WTC11 (cell line): ENCODE results near the gene RALY. TPM values are rescaled to one million over a fixed set of nuclear protein-coding genes. Genes with fewer than 3 reads are reported as not detected.

Experiments used
- ATAC-seq: fragments of 200-7000 bp; cut with Tn5 transposase; 2 replicates; pipeline ENCODE4 v1.10.0; 2021; ENCODE audit warnings: mild to moderate bottlenecking, moderate library complexity
- CTCF ChIA-PET: fragments of 300-600 bp; sonication (Branson Sonifier 250); formaldehyde crosslinking; loops from one replicate; lab custom pipeline; 2021; ENCODE audit warnings: antibody characterized with exemption; lab: Charles Lee
- POLR2A ChIA-PET: fragments of 350-600 bp; sonication (Branson Sonifier 250); formaldehyde crosslinking; loops from one replicate; lab custom pipeline; 2021; ENCODE audit warnings: antibody characterized with exemption; lab: Charles Lee
- DNase-seq: peaks from one replicate; pipeline ENCODE4 v3.0.0; 2021; ENCODE audit warnings: low spot score
- H3K27ac Mint-ChIP-seq: 2 replicates; pipeline ENCODE4 v1.8.0; 2021; ENCODE audit warnings: mixed read lengths
- H3K27me3 Mint-ChIP-seq: 2 replicates; pipeline ENCODE4 v1.8.0; 2021; ENCODE audit warnings: low read depth, mild to moderate bottlenecking, moderate library complexity, mixed read lengths
- H3K36me3 Mint-ChIP-seq: 2 replicates; pipeline ENCODE4 v1.8.0; 2021; ENCODE audit warnings: mixed read lengths
- H3K4me1 Mint-ChIP-seq: 2 replicates; pipeline ENCODE4 v1.8.0; 2022; ENCODE audit warnings: mixed read lengths
- H3K4me3 Mint-ChIP-seq: 2 replicates; pipeline ENCODE4 v1.8.0; 2021; ENCODE audit warnings: mild to moderate bottlenecking, moderate library complexity, mixed read lengths
- H3K9me3 Mint-ChIP-seq: 2 replicates; pipeline ENCODE4 v1.8.0; 2021; ENCODE audit warnings: mixed read lengths
- ATF2 ChIP-seq: sonication (generic); formaldehyde crosslinking; IDR thresholded peaks from 2 replicates; pipeline ENCODE4 v1.8.1; 2022; ENCODE audit warnings: low read depth, missing genetic modification reagents, borderline replicate concordance
- E2F1 ChIP-seq: sonication (generic); formaldehyde crosslinking; IDR thresholded peaks from 2 replicates; pipeline ENCODE4 v1.8.0; 2022; ENCODE audit warnings: mild to moderate bottlenecking, missing genetic modification reagents
- ESRRA ChIP-seq: sonication (generic); formaldehyde crosslinking; IDR thresholded peaks from 2 replicates; pipeline ENCODE4 v1.8.1; 2022; ENCODE audit warnings: mild to moderate bottlenecking, missing genetic modification reagents, borderline replicate concordance
- FOXP1 ChIP-seq: sonication (generic); formaldehyde crosslinking; IDR thresholded peaks from 2 replicates; pipeline ENCODE4 v1.8.0; 2022; ENCODE audit warnings: missing genetic modification reagents, mild to moderate bottlenecking, moderate library complexity, borderline replicate concordance
- HMGA2 ChIP-seq: fragments of 250-450 bp; sonication (Bioruptor Pico); IDR thresholded peaks from 2 replicates; pipeline ENCODE4 v1.4.0; 2021; ENCODE audit warnings: mild to moderate bottlenecking, moderate library complexity
- JUN ChIP-seq: sonication (generic); formaldehyde crosslinking; IDR thresholded peaks from 2 replicates; pipeline ENCODE4 v1.8.0; 2023; ENCODE audit warnings: mild to moderate bottlenecking, missing genetic modification reagents
- MYBL2 ChIP-seq: sonication (generic); formaldehyde crosslinking; IDR thresholded peaks from 2 replicates; pipeline ENCODE4 v1.8.1; 2023; ENCODE audit warnings: mild to moderate bottlenecking, moderate library complexity, missing genetic modification reagents
- NR2C2 ChIP-seq: sonication (generic); formaldehyde crosslinking; IDR thresholded peaks from 2 replicates; pipeline ENCODE4 v1.8.0; 2022; ENCODE audit warnings: mild to moderate bottlenecking, missing genetic modification reagents
- RORB ChIP-seq: fragments of 250-450 bp; sonication (Bioruptor Pico); IDR thresholded peaks from 2 replicates; pipeline ENCODE4 v1.9.0; 2021; ENCODE audit warnings: mild to moderate bottlenecking
- SMAD4 ChIP-seq: sonication (generic); formaldehyde crosslinking; IDR thresholded peaks from 2 replicates; pipeline ENCODE4 v1.8.0; 2022; ENCODE audit warnings: mild to moderate bottlenecking, missing genetic modification reagents
- ZNF219 ChIP-seq: sonication (generic); formaldehyde crosslinking; IDR thresholded peaks from 2 replicates; pipeline ENCODE4 v1.8.0; 2023; ENCODE audit warnings: missing genetic modification reagents, mild to moderate bottlenecking, borderline replicate concordance
- ZNF263 ChIP-seq: sonication (generic); formaldehyde crosslinking; IDR thresholded peaks from 2 replicates; pipeline ENCODE4 v1.8.1; 2022; ENCODE audit warnings: low read depth, mild to moderate bottlenecking, moderate library complexity, missing genetic modification reagents
- ZNF281 ChIP-seq: sonication (generic); formaldehyde crosslinking; IDR thresholded peaks from 2 replicates; pipeline ENCODE4 v1.8.0; 2023; ENCODE audit warnings: mild to moderate bottlenecking, missing genetic modification reagents
- ZNF671 ChIP-seq: fragments of 250-450 bp; sonication (Bioruptor Pico); IDR thresholded peaks from 2 replicates; pipeline ENCODE4 v1.8.0; 2021; ENCODE audit warnings: mild to moderate bottlenecking
- total RNA-seq: library from RNA; stranded (reverse); gene quantifications from 3 replicates; pipeline ENCODE4 v1.2.3, GENCODE V29; 2021
- TF ChIP-seq, protein P1 (sequence below): sonication (generic); formaldehyde crosslinking; IDR thresholded peaks from 2 replicates; pipeline ENCODE4 v1.8.0; 2022; ENCODE audit warnings: mild to moderate bottlenecking, missing genetic modification reagents
- TF ChIP-seq, protein P2 (sequence below): sonication (generic); formaldehyde crosslinking; IDR thresholded peaks from 2 replicates; pipeline ENCODE4 v1.8.0; 2023; ENCODE audit warnings: missing genetic modification reagents, mild to moderate bottlenecking, borderline replicate concordance
- TF ChIP-seq, protein P3 (sequence below): sonication (generic); formaldehyde crosslinking; IDR thresholded peaks from 2 replicates; pipeline ENCODE4 v1.8.1; 2022; ENCODE audit warnings: missing genetic modification reagents, borderline replicate concordance

RALY gene
- total RNA-seq, 1 experiment from 2014 or later, result 164 TPM

DNA sequence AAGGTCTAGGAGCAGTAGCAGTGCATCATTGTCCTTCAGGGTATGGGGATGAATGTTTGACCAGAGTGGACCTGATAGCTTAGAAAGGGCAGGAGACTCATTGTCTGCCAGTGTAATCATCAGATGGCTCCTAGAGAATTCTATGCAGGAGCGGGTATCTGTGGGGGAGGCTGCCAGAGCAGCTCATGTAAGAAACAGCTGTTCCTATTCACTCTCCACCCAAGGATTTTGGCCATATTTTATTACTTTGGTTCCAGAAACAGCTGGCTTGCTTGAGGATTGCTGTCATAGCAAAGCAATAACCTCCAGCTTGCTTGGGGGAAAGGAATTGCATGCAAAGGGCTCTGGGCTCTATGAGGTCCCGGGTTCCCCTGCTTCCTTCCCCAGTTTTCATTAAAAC lies 44.1 kb downstream of the RALY start (continued):
- TF ChIP-seq, protein P1, sequence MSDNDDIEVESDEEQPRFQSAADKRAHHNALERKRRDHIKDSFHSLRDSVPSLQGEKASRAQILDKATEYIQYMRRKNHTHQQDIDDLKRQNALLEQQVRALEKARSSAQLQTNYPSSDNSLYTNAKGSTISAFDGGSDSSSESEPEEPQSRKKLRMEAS (CRISPR knock-in tag), result no peak
- TF ChIP-seq NR2C2 (CRISPR knock-in tag) (no peak), ZNF671 (CRISPR knock-in tag) (no peak), MYBL2 (CRISPR knock-in tag) (no peak), ESRRA (CRISPR knock-in tag) (no peak), FOXP1 (CRISPR knock-in tag) (no peak), JUN (CRISPR knock-in tag) (no peak), E2F1 (CRISPR knock-in tag) (no peak)
- TF ChIP-seq, protein P2, sequence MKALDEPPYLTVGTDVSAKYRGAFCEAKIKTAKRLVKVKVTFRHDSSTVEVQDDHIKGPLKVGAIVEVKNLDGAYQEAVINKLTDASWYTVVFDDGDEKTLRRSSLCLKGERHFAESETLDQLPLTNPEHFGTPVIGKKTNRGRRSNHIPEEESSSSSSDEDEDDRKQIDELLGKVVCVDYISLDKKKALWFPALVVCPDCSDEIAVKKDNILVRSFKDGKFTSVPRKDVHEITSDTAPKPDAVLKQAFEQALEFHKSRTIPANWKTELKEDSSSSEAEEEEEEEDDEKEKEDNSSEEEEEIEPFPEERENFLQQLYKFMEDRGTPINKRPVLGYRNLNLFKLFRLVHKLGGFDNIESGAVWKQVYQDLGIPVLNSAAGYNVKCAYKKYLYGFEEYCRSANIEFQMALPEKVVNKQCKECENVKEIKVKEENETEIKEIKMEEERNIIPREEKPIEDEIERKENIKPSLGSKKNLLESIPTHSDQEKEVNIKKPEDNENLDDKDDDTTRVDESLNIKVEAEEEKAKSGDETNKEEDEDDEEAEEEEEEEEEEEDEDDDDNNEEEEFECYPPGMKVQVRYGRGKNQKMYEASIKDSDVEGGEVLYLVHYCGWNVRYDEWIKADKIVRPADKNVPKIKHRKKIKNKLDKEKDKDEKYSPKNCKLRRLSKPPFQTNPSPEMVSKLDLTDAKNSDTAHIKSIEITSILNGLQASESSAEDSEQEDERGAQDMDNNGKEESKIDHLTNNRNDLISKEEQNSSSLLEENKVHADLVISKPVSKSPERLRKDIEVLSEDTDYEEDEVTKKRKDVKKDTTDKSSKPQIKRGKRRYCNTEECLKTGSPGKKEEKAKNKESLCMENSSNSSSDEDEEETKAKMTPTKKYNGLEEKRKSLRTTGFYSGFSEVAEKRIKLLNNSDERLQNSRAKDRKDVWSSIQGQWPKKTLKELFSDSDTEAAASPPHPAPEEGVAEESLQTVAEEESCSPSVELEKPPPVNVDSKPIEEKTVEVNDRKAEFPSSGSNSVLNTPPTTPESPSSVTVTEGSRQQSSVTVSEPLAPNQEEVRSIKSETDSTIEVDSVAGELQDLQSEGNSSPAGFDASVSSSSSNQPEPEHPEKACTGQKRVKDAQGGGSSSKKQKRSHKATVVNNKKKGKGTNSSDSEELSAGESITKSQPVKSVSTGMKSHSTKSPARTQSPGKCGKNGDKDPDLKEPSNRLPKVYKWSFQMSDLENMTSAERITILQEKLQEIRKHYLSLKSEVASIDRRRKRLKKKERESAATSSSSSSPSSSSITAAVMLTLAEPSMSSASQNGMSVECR (CRISPR knock-in tag), result no peak

GRCh38 chr20:34040300-34040995 lies 46.7 kb downstream of the RALY start:
- TF ChIP-seq, protein P3, sequence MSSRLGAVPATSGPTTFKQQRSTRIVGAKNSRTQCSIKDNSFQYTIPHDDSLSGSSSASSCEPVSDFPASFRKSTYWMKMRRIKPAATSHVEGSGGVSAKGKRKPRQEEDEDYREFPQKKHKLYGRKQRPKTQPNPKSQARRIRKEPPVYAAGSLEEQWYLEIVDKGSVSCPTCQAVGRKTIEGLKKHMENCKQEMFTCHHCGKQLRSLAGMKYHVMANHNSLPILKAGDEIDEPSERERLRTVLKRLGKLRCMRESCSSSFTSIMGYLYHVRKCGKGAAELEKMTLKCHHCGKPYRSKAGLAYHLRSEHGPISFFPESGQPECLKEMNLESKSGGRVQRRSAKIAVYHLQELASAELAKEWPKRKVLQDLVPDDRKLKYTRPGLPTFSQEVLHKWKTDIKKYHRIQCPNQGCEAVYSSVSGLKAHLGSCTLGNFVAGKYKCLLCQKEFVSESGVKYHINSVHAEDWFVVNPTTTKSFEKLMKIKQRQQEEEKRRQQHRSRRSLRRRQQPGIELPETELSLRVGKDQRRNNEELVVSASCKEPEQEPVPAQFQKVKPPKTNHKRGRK, result no peak
- TF ChIP-seq RORB (CRISPR knock-in tag), result no peak
- no peak for TF ChIP-seq ZNF219 (CRISPR knock-in tag)
- no peak for TF ChIP-seq ZNF263 (CRISPR knock-in tag)
- Mint-ChIP-seq H3K27me3 (no peaks in the 10 kb centered on the region), H3K4me3 (no peak overlapping the region), H3K9me3 (no peaks in the 10 kb centered on the region), H3K4me1 (peaks cover 32% of the 10 kb centered on the region), H3K27ac (no peak overlapping the region), H3K36me3 (no peaks in the 10 kb centered on the region)
- DNase-seq (no peak), ATAC-seq (no peak)
- ChIA-PET POLR2A (interaction anchor here (0.8 to 1.5 kb wide), 2 partner anchors 48 to 72 kb away, joined by 3 to 6 read pairs; partner anchors contain the start of gene EIF2S2), CTCF (interaction anchor here (1.3 kb wide), 1 partner anchor 27 kb away, joined by 3 read pairs; no protein-coding TSS in a partner anchor)

DNA sequence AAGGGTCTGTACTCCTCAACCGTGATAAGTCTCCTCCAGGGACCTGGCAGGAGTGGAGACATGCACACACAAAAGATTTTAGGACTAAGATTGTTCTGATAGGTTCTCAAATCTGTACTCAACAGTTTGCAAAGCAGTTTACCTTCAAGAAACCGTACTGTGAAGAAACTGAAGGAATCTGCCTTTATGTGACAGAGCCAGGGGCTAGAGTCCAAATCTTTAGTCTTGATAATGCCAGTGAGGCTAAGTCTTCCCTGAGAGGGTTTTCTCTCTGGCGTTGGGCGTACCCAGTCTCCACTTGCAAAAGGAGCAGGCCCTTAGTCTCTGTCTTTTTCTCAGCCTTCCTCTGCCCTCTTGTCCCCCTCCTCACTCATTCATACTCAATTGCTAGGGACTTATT lies 47.5 kb downstream of the RALY start:
- H3K4me1 Mint-ChIP-seq, result peaks cover 34% of the 10 kb centered on the region
- H3K27me3 Mint-ChIP-seq, result no peaks in the 10 kb centered on the region
- ATAC-seq, result no peak
- TF ChIP-seq SMAD4, result no peak
- no peak for TF ChIP-seq ZNF263 (CRISPR knock-in tag)
- TF ChIP-seq ATF2 (CRISPR knock-in tag), result no peak
- no peak for TF ChIP-seq E2F1 (CRISPR knock-in tag)
- TF ChIP-seq HMGA2 (CRISPR knock-in tag), result no peak
- TF ChIP-seq ZNF281 (CRISPR knock-in tag), result no peak
- TF ChIP-seq, protein P1 (CRISPR knock-in tag), result no peak
- no peak overlapping the region for H3K27ac Mint-ChIP-seq
- DNase-seq, result no peak
- no peaks in the 10 kb centered on the region for H3K36me3 Mint-ChIP-seq
- no peak overlapping the region for H3K4me3 Mint-ChIP-seq
- ChIA-PET CTCF (interaction anchor here (1.3 kb wide), 1 partner anchor 26 kb away, joined by 3 read pairs; no protein-coding TSS in a partner anchor), POLR2A (interaction anchor here (1.5 kb wide), 1 partner anchor 48 kb away, joined by 6 read pairs; no protein-coding TSS in a partner anchor)
- no peaks in the 10 kb centered on the region for H3K9me3 Mint-ChIP-seq
